Vagina (tissue), 2 donors: Measurements from ENCODE around the gene BMP2. TPM values are rescaled to one million over a fixed set of nuclear protein-coding genes. Genes with fewer than 3 reads are reported as not detected.
A peak's percentile ranks its signal among the peaks of the same experiment; 100 is the strongest.

Experiments used
- DNase-seq, 2 donors: peaks; one replicate each; pipeline ENCODE4 v3.0.0-alpha.2; 2017; ENCODE audit errors: extremely low spot score in 2 of 2
- H3K27ac ChIP-seq: fragments of 200-600 bp; sonication (generic); one replicate; pipeline ENCODE4 v1.5.1; 2019
- H3K27me3 ChIP-seq: fragments of 200-600 bp; sonication (generic); one replicate; pipeline ENCODE4 v1.5.1; 2019
- H3K36me3 ChIP-seq, 2 donors: fragments of 200-600 bp; sonication (generic); one replicate each; pipeline ENCODE4 v1.5.1; 2017 to 2019
- H3K4me1 ChIP-seq: fragments of 200-600 bp; sonication (generic); one replicate; pipeline ENCODE4 v1.5.1; 2019
- H3K4me3 ChIP-seq, 2 donors: fragments of 200-600 bp; sonication (generic); 1 replicate in 1 of 2; 2 replicates in 1 of 2; pipeline ENCODE4 v1.5.1; 2016 to 2019
- H3K9me3 ChIP-seq: fragments of 200-600 bp; sonication (generic); one replicate; pipeline ENCODE4 v1.5.1; 2019
- POLR2A ChIP-seq, 2 donors: fragments of 450-650 bp; IDR thresholded peaks; one replicate each; pipeline ENCODE4 v1.6.1; 2017; ENCODE audit warnings: antibody characterized with exemption in 2 of 2, mild to moderate bottlenecking in 2 of 2, moderate library complexity in 2 of 2
- POLR2AphosphoS5 ChIP-seq, 2 donors: sonication (generic); formaldehyde crosslinking; IDR thresholded peaks; one replicate each; pipeline ENCODE4 v1.9.0; 2017; ENCODE audit warnings: antibody characterized with exemption in 2 of 2, mild to moderate bottlenecking in 2 of 2, low read depth in 1 of 2; ENCODE audit not compliant: insufficient read depth in 1 of 2
- intact Hi-C: fragments of 100-400 bp; cut with DNase I; formaldehyde crosslinking; loops from one replicate; pipeline ENCODE4 v1.15.1; 2023
- total RNA-seq: library from RNA; depleted of rRNA; stranded (reverse); fragments of >200 nt; gene quantifications from one replicate; pipeline ENCODE4 v1.2.3, GENCODE V29; 2016
- TF ChIP-seq, protein P1 (sequence below), 3 experiments: fragments of 450-650 bp in 2 of 3; fragments of 200-600 bp in 1 of 3; sonication (generic) in 1 of 3; IDR thresholded peaks; one replicate each; pipeline ENCODE4 v1.5.1; 2017 to 2019; ENCODE audit warnings: antibody characterized with exemption in 3 of 3, mild to moderate bottlenecking in 2 of 3, moderate library complexity in 2 of 3

The BMP2 gene
- total RNA-seq, 1 donor from 2014 or later = 8.6 TPM

- H3K36me3 ChIP-seq = peaks cover 0 to 3% of the 10 kb centered on the region in 2 donors
- no peaks in the 10 kb centered on the region for H3K9me3 ChIP-seq
- H3K27ac ChIP-seq = peak overlapping the region; percentile 84
- no peak for DNase-seq
- peaks cover 29% of the 10 kb centered on the region for H3K4me1 ChIP-seq
- TF ChIP-seq, protein P1, sequence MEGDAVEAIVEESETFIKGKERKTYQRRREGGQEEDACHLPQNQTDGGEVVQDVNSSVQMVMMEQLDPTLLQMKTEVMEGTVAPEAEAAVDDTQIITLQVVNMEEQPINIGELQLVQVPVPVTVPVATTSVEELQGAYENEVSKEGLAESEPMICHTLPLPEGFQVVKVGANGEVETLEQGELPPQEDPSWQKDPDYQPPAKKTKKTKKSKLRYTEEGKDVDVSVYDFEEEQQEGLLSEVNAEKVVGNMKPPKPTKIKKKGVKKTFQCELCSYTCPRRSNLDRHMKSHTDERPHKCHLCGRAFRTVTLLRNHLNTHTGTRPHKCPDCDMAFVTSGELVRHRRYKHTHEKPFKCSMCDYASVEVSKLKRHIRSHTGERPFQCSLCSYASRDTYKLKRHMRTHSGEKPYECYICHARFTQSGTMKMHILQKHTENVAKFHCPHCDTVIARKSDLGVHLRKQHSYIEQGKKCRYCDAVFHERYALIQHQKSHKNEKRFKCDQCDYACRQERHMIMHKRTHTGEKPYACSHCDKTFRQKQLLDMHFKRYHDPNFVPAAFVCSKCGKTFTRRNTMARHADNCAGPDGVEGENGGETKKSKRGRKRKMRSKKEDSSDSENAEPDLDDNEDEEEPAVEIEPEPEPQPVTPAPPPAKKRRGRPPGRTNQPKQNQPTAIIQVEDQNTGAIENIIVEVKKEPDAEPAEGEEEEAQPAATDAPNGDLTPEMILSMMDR (IDR thresholded peaks at IDR 0.05) = no peak
- TF ChIP-seq POLR2A (IDR thresholded peaks at IDR 0.05) = no peak
- TF ChIP-seq POLR2AphosphoS5 (IDR thresholded peaks at IDR 0.05; ENCODE audit: insufficient read depth in 1 of 2, low read depth in 1 of 2) = no peak
- peak overlapping the region; percentile 74 to 85 for H3K4me3 ChIP-seq
- intact Hi-C loops = no loop called here
- no peaks in the 10 kb centered on the region for H3K27me3 ChIP-seq
Measured at GRCh38 chr20:6768228-6769140, 998 bp downstream of the BMP2 start.

- H3K4me1 ChIP-seq = peaks cover 29% of the 10 kb centered on the region
- intact Hi-C loops = no loop called here
- no peaks in the 10 kb centered on the region for H3K27me3 ChIP-seq
- peaks cover 0 to 3% of the 10 kb centered on the region in 2 donors for H3K36me3 ChIP-seq
- no peak for DNase-seq
- peak overlapping the region; percentile 27 for H3K27ac ChIP-seq
- TF ChIP-seq POLR2A (IDR thresholded peaks at IDR 0.05) (no peak), POLR2AphosphoS5 (IDR thresholded peaks at IDR 0.05; ENCODE audit: insufficient read depth in 1 of 2, low read depth in 1 of 2) (peak in 1 of 2 donors; percentile 24)
- peak overlapping the region; percentile 74 to 85 for H3K4me3 ChIP-seq
- H3K9me3 ChIP-seq = no peaks in the 10 kb centered on the region
Measured at GRCh38 chr20:6769903-6770785, 2.7 kb downstream of the BMP2 start.

DNA sequence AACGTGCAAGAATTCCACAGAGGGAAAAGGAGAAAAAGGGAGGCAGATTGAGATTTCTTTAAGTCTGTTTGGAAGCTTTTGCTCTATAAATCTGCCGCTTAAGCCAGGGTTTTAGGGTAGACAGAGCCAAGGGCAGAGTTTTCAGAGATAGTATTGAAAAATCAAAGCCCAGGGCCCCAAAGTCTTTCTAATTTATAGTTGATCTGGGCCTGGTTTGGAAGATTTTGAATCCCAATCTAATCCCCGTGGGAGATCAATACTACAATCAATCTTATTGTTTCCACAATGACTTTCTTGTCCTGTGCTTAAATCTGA, 3.3 kb downstream of the BMP2 start:
- intact Hi-C loops = no loop called here
- Histone ChIP-seq H3K9me3 (no peaks in the 10 kb centered on the region), H3K27me3 (no peaks in the 10 kb centered on the region), H3K4me1 (peaks cover 29% of the 10 kb centered on the region), H3K27ac (no peak overlapping the region), H3K4me3 (peak overlapping the region; percentile 74 to 85), H3K36me3 (peaks cover 0 to 3% of the 10 kb centered on the region in 2 donors)
- TF ChIP-seq POLR2A (IDR thresholded peaks at IDR 0.05) = no peak
- TF ChIP-seq, protein P1 (IDR thresholded peaks at IDR 0.05) = no peak
- TF ChIP-seq POLR2AphosphoS5 (IDR thresholded peaks at IDR 0.05; ENCODE audit: insufficient read depth in 1 of 2, low read depth in 1 of 2) = no peak
- no peak for DNase-seq

DNA sequence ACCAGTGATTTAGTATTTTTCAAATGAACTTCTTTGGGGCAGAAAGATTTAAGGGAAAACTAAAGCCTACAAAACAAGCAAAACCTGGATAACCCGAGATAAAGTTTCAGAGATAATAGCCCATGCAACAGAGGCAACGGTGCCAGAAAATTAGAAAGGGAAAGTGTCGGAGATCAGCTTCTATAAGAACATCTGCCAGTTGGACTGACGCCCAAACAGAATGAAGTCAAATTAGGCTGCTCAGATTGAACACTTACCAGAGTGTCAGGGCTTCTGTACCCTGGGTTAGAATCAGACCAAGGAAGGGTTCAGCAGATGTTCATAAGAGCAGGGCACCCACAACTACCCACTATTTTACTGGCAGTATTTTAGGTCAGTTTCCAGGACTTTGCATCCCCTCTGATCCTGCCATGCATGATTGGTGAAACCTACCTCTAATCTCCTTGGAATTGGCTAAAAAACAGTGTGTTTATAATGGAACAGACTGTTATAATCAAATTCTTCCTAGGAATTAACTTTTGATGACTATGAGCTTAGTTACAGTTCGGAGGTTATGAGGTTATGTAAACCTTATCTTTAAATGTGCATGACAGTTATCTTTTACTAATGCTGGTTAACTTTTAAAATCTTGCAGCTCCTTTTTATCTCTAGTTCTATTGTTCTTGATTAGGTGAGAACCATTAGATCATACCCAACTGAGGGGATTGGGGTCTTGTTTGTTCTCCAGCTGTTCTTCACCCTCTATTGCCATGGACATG, 13.1 kb downstream of the BMP2 start:
- Histone ChIP-seq H3K27me3 (no peaks in the 10 kb centered on the region), H3K36me3 (peaks cover 0 to 6% of the 10 kb centered on the region in 2 donors), H3K4me3 (no peak overlapping the region), H3K9me3 (no peaks in the 10 kb centered on the region), H3K4me1 (no peaks in the 10 kb centered on the region), H3K27ac (no peak overlapping the region)
- intact Hi-C loops = no loop called here
- no peak for TF ChIP-seq POLR2AphosphoS5 (IDR thresholded peaks at IDR 0.05; ENCODE audit: insufficient read depth in 1 of 2, low read depth in 1 of 2)
- TF ChIP-seq, protein P1 (IDR thresholded peaks at IDR 0.05) = no peak
- TF ChIP-seq POLR2A (IDR thresholded peaks at IDR 0.05) = no peak
- no peak for DNase-seq

DNA sequence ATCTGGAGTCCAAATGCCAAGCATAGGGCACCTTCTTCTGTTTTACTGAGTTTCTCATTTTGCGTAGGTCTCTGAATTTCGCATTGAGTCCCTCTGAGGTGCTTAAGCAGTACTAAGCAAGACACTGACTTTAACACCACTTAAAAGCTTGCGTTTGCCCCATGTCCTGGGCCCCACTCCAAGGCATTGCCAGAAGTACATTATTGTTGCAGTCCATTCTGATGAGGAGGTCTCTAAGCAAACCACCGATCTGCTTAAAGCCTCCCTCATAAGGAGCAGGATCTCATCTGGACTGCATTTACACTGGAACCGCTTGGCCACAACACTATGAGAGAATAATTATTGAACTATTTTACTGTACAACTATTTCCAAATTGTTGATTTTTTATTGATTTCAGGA, 16.3 kb downstream of the BMP2 start:
- Histone ChIP-seq H3K36me3 (peaks cover 0 to under 1% of the 10 kb centered on the region in 2 donors), H3K27ac (no peak overlapping the region), H3K27me3 (no peaks in the 10 kb centered on the region), H3K9me3 (no peaks in the 10 kb centered on the region), H3K4me1 (no peaks in the 10 kb centered on the region), H3K4me3 (no peak overlapping the region)
- intact Hi-C loops = no loop called here
- no peak for DNase-seq
- no peak for TF ChIP-seq POLR2AphosphoS5 (IDR thresholded peaks at IDR 0.05; ENCODE audit: insufficient read depth in 1 of 2, low read depth in 1 of 2)
- TF ChIP-seq POLR2A (IDR thresholded peaks at IDR 0.05) = no peak
- TF ChIP-seq, protein P1 (IDR thresholded peaks at IDR 0.05) = no peak
